ENCODE measurements around the gene NOXA1. TPM values are rescaled to one million over a fixed set of nuclear protein-coding genes. Genes with fewer than 3 reads are reported as not detected.
"Not testable (repeated sequence)": the region's sequence is repeated elsewhere in the genome, so short reads cannot be mapped to it uniquely, and the experiment has no call there.

NOXA1 gene
- total and polyA plus RNA-seq, 4 donors = 1.3 to 3.6 (median 2.4) TPM

- Histone ChIP-seq H3K27me3 (ENCODE audit: control insufficient read depth in 4 of 4, insufficient read depth in 4 of 4, low read length in 3 of 4) (no peaks in the 10 kb centered on the region), H3K4me3 (ENCODE audit: low read depth in 1 of 3, low read length in 3 of 3) (no peak overlapping the region), H3K4me1 (ENCODE audit: control insufficient read depth in 4 of 4, insufficient read depth in 4 of 4, low read length in 3 of 4) (no peaks in the 10 kb centered on the region), H3K9me3 (ENCODE audit: control insufficient read depth in 4 of 4, low read length in 3 of 4) (no peaks in the 10 kb centered on the region), H3K36me3 (ENCODE audit: control insufficient read depth in 4 of 4, insufficient read depth in 3 of 4, low read depth in 1 of 4, low read length in 3 of 4) (peaks cover 0 to 6% (median 0%) of the 10 kb centered on the region in 4 donors), H3K27ac (ENCODE audit: low read depth in 1 of 2, low read length in 2 of 2) (no peak overlapping the region), H3K9ac (ENCODE audit: low read depth in 1 of 2, low read length in 2 of 2) (no peak overlapping the region)
- DNase-seq (ENCODE audit: low spot score) = no peak
- no peak for TF ChIP-seq YY1 (IDR thresholded peaks at IDR 0.05)
- 95% methylated on average over 23 of the region's 23 CpGs for WGBS
Observed at GRCh38 chr9:137465720-137466388, 42.7 kb downstream of the NOXA1 start.

GRCh38 chr9:137466389-137467085 is 43.3 kb downstream of the NOXA1 start:
- H3K4me1 ChIP-seq (ENCODE audit: control insufficient read depth in 4 of 4, insufficient read depth in 4 of 4, low read length in 3 of 4); H3K4me3 ChIP-seq (ENCODE audit: low read depth in 1 of 3, low read length in 3 of 3); H3K9me3 ChIP-seq (ENCODE audit: control insufficient read depth in 4 of 4, low read length in 3 of 4); H3K27me3 ChIP-seq (ENCODE audit: control insufficient read depth in 4 of 4, insufficient read depth in 4 of 4, low read length in 3 of 4); H3K27ac ChIP-seq (ENCODE audit: low read depth in 1 of 2, low read length in 2 of 2); DNase-seq (ENCODE audit: low spot score); H3K9ac ChIP-seq (ENCODE audit: low read depth in 1 of 2, low read length in 2 of 2); H3K36me3 ChIP-seq (ENCODE audit: control insufficient read depth in 4 of 4, insufficient read depth in 3 of 4, low read depth in 1 of 4, low read length in 3 of 4): not testable (repeated sequence)
- WGBS = 95% methylated on average over 35 of the region's 35 CpGs

- Histone ChIP-seq H3K27ac (ENCODE audit: low read depth in 1 of 2, low read length in 2 of 2) (no peak overlapping the region), H3K4me3 (ENCODE audit: low read depth in 1 of 3, low read length in 3 of 3) (no peak overlapping the region), H3K9ac (ENCODE audit: low read depth in 1 of 2, low read length in 2 of 2) (no peak overlapping the region), H3K4me1 (ENCODE audit: control insufficient read depth in 4 of 4, insufficient read depth in 4 of 4, low read length in 3 of 4) (no peaks in the 10 kb centered on the region), H3K27me3 (ENCODE audit: control insufficient read depth in 4 of 4, insufficient read depth in 4 of 4, low read length in 3 of 4) (no peaks in the 10 kb centered on the region), H3K9me3 (ENCODE audit: control insufficient read depth in 4 of 4, low read length in 3 of 4) (no peaks in the 10 kb centered on the region), H3K36me3 (ENCODE audit: control insufficient read depth in 4 of 4, insufficient read depth in 3 of 4, low read depth in 1 of 4, low read length in 3 of 4) (peaks cover 0 to 6% (median 0%) of the 10 kb centered on the region in 4 donors)
- no peak for TF ChIP-seq TAF1 (conservative IDR thresholded peaks at IDR 0.05)
- no peak for TF ChIP-seq JUND (IDR thresholded peaks at IDR 0.05)
- no peak for TF ChIP-seq SP1 (IDR thresholded peaks at IDR 0.05)
- TF ChIP-seq, protein P1, sequence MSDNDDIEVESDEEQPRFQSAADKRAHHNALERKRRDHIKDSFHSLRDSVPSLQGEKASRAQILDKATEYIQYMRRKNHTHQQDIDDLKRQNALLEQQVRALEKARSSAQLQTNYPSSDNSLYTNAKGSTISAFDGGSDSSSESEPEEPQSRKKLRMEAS (IDR thresholded peaks at IDR 0.05) = no peak
- no peak for TF ChIP-seq FOXA2 (IDR thresholded peaks at IDR 0.05)
- TF ChIP-seq RXRA (IDR thresholded peaks at IDR 0.05) = no peak
- no peak for TF ChIP-seq FOXA1 (IDR thresholded peaks at IDR 0.05)
- TF ChIP-seq ZBTB33 (IDR thresholded peaks at IDR 0.05) = no peak
- no peak for TF ChIP-seq REST (IDR thresholded peaks at IDR 0.05)
- TF ChIP-seq, protein P2, sequence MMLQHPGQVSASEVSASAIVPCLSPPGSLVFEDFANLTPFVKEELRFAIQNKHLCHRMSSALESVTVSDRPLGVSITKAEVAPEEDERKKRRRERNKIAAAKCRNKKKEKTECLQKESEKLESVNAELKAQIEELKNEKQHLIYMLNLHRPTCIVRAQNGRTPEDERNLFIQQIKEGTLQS (IDR thresholded peaks at IDR 0.05) = no peak
- TF ChIP-seq, protein P3, sequence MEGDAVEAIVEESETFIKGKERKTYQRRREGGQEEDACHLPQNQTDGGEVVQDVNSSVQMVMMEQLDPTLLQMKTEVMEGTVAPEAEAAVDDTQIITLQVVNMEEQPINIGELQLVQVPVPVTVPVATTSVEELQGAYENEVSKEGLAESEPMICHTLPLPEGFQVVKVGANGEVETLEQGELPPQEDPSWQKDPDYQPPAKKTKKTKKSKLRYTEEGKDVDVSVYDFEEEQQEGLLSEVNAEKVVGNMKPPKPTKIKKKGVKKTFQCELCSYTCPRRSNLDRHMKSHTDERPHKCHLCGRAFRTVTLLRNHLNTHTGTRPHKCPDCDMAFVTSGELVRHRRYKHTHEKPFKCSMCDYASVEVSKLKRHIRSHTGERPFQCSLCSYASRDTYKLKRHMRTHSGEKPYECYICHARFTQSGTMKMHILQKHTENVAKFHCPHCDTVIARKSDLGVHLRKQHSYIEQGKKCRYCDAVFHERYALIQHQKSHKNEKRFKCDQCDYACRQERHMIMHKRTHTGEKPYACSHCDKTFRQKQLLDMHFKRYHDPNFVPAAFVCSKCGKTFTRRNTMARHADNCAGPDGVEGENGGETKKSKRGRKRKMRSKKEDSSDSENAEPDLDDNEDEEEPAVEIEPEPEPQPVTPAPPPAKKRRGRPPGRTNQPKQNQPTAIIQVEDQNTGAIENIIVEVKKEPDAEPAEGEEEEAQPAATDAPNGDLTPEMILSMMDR (IDR thresholded peaks at IDR 0.05; ENCODE audit: low read depth, low read length, missing input control) = no peak
- TF ChIP-seq EGR1 (IDR thresholded peaks at IDR 0.05; ENCODE audit: low read depth in 2 of 2) = no peak
- no peak for TF ChIP-seq NR2F2 (IDR thresholded peaks at IDR 0.05)
- TF ChIP-seq HNF4G (IDR thresholded peaks at IDR 0.05) = no peak
- TF ChIP-seq GABPA (IDR thresholded peaks at IDR 0.05 in 1 of 2, conservative IDR thresholded peaks at IDR 0.05 in 1 of 2) = no peak
- no peak for TF ChIP-seq RAD21 (IDR thresholded peaks at IDR 0.05)
- DNase-seq (ENCODE audit: low spot score) = no peak
- WGBS = 96% methylated on average over 16 of the region's 16 CpGs
Observed at GRCh38 chr9:137467161-137467581, 44.0 kb downstream of the NOXA1 start.

Data from liver (tissue), 9 donors.